Measurements from ENCODE around the gene SOX6. TPM values are rescaled to one million over a fixed set of nuclear protein-coding genes. Genes with fewer than 3 reads are reported as not detected.

SOX6 gene
- total RNA-seq, 1 experiment from 2014 or later, result not detected

DNA sequence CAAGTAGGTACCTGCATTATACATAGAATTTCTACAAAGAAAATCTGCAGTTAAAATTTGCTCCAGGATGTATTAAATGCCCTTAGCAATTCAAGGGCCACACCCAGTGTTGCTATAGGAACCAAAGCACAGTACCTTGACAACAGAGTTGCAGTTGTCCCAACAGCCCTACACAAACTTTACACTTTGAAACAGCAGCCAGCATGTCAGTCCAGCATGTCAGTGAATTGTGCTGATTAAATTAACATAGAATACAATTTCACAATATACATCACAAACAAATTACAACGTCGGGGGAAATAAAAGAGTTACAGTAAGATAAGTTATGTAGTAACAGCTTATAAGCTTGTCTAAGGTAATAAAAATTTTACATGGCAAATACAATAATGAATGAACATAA lies 389.2 kb downstream of the SOX6 start:
- H3K27ac Mint-ChIP-seq, result no peak overlapping the region
- no peak overlapping the region for H4K5ac ChIP-seq (ENCODE audit: insufficient read length, low read depth, low read length)
- H3K27me3 ChIP-seq (ENCODE audit: insufficient read depth, low read length), result no peaks in the 10 kb centered on the region
- TF ChIP-seq, protein P1, sequence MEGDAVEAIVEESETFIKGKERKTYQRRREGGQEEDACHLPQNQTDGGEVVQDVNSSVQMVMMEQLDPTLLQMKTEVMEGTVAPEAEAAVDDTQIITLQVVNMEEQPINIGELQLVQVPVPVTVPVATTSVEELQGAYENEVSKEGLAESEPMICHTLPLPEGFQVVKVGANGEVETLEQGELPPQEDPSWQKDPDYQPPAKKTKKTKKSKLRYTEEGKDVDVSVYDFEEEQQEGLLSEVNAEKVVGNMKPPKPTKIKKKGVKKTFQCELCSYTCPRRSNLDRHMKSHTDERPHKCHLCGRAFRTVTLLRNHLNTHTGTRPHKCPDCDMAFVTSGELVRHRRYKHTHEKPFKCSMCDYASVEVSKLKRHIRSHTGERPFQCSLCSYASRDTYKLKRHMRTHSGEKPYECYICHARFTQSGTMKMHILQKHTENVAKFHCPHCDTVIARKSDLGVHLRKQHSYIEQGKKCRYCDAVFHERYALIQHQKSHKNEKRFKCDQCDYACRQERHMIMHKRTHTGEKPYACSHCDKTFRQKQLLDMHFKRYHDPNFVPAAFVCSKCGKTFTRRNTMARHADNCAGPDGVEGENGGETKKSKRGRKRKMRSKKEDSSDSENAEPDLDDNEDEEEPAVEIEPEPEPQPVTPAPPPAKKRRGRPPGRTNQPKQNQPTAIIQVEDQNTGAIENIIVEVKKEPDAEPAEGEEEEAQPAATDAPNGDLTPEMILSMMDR (conservative IDR thresholded peaks at IDR 0.05), result no peak
- H2AFZ ChIP-seq (ENCODE audit: low read length), result no peak overlapping the region
- H2AK5ac ChIP-seq (ENCODE audit: insufficient read length, low read length), result no peak overlapping the region
- H3K23ac ChIP-seq (ENCODE audit: insufficient read length, low read depth, low read length), result no peak overlapping the region
- H2BK20ac ChIP-seq (ENCODE audit: low read depth, low read length, poor library complexity, severe bottlenecking), result no peak overlapping the region
- no peaks in the 10 kb centered on the region for H3K79me1 ChIP-seq (ENCODE audit: insufficient read depth, low read depth, low read length, poor library complexity, severe bottlenecking)
- no peak overlapping the region for H3K9ac ChIP-seq (ENCODE audit: extremely low read depth, insufficient read length, low read length)
- peaks cover 10 to 16% of the 10 kb centered on the region in 2 experiments for H3K4me1 Mint-ChIP-seq
- H2BK15ac ChIP-seq (ENCODE audit: low read depth, low read length), result no peak overlapping the region
- no peaks in the 10 kb centered on the region for H3K9me3 ChIP-seq (ENCODE audit: control insufficient read depth, low read depth, low read length)
- no peaks in the 10 kb centered on the region for H3K36me3 Mint-ChIP-seq (ENCODE audit: insufficient read depth in 1 of 3, low read depth in 3 of 3)
- H3K18ac ChIP-seq (ENCODE audit: insufficient read length, low read depth, low read length), result no peak overlapping the region
- no peak overlapping the region for H4K91ac ChIP-seq (ENCODE audit: insufficient read length, low read depth, low read length)
- no peaks in the 10 kb centered on the region for H3K79me2 ChIP-seq (ENCODE audit: insufficient read depth, low read length)
- H3K4me3 Mint-ChIP-seq, result no peak overlapping the region
- H4K8ac ChIP-seq (replicated peaks; ENCODE audit: insufficient read length, low read depth, low read length), result no peak overlapping the region
- WGBS (ENCODE audit: extremely low coverage, insufficient read length, low lambda C conversion rate), result no CpG with 5 or more reads among the region's 2 CpGs
- H3K56ac ChIP-seq (ENCODE audit: insufficient read length, low read depth, low read length), result no peak overlapping the region
- DNase-seq, result no peak
- H3K4ac ChIP-seq (ENCODE audit: low read depth, low read length), result no peak overlapping the region
- H3K4me1 ChIP-seq (ENCODE audit: insufficient read depth, low read length), result no peaks in the 10 kb centered on the region
- no peak overlapping the region for H2BK5ac ChIP-seq (ENCODE audit: insufficient read length, low read length)
- H2BK12ac ChIP-seq (ENCODE audit: insufficient read length, low read depth, low read length), result no peak overlapping the region
- H3T11ph ChIP-seq (ENCODE audit: low read length), result no peak overlapping the region
- H3K14ac ChIP-seq (ENCODE audit: insufficient read depth, low read length), result no peak overlapping the region
- no peak overlapping the region for H2BK120ac ChIP-seq (ENCODE audit: low read depth, low read length, poor library complexity, severe bottlenecking)
- H4K20me1 ChIP-seq (ENCODE audit: control insufficient read depth, insufficient read depth, insufficient read length), result no peaks in the 10 kb centered on the region
- H3K27me3 Mint-ChIP-seq (ENCODE audit: low read depth), result peaks cover 10% of the 10 kb centered on the region
- no peaks in the 10 kb centered on the region for H3K9me3 Mint-ChIP-seq
- no peak overlapping the region for H3K4me2 ChIP-seq (ENCODE audit: insufficient read depth, insufficient read length, low read length)
- H3K23me2 ChIP-seq (ENCODE audit: insufficient read length, low read depth, low read length, poor library complexity, severe bottlenecking), result no peaks in the 10 kb centered on the region
- H3K27ac ChIP-seq (ENCODE audit: insufficient read length, low read depth, low read length), result no peak overlapping the region
